GM23338 (cell line): Measurements from ENCODE around the gene MAST2. TPM values are rescaled to one million over a fixed set of nuclear protein-coding genes. Genes with fewer than 3 reads are reported as not detected.

Experiments
- ATAC-seq: fragments of 200-7000 bp; cut with Tn5 transposase; 3 replicates; pipeline ENCODE4 v1.9.1; 2020
- DNase-seq: peaks from one replicate; pipeline ENCODE4 v3.0.0-alpha.2; 2015; ENCODE audit warnings: low spot score
- H2AFZ ChIP-seq: fragments of 200-600 bp; sonication (generic); 2 replicates; pipeline ENCODE4 v1.8.0; 2016; ENCODE audit warnings: antibody characterized with exemption, mild to moderate bottlenecking, moderate library complexity
- H3F3A ChIP-seq: fragments of 200-600 bp; sonication (generic); replicated peaks from 2 replicates; pipeline ENCODE4 v1.8.0; 2017; ENCODE audit warnings: antibody characterized with exemption, mixed run types, low read depth
- H3K27ac ChIP-seq: fragments of 200-600 bp; sonication (generic); 2 replicates; pipeline ENCODE4 v1.6.1; 2016; ENCODE audit warnings: low read depth
- H3K27me3 ChIP-seq: fragments of 200-600 bp; sonication (generic); 2 replicates; pipeline ENCODE4 v1.8.0; 2016; ENCODE audit warnings: mild to moderate bottlenecking, mixed run types, moderate library complexity; ENCODE audit not compliant: insufficient read depth
- H3K36me3 ChIP-seq: fragments of 200-600 bp; sonication (generic); 2 replicates; pipeline ENCODE4 v1.8.0; 2016; ENCODE audit warnings: mild to moderate bottlenecking; ENCODE audit not compliant: insufficient read depth
- H3K4me1 ChIP-seq: fragments of 200-600 bp; sonication (generic); 2 replicates; pipeline ENCODE4 v1.8.0; 2016; ENCODE audit warnings: mild to moderate bottlenecking, moderate library complexity; ENCODE audit not compliant: insufficient read depth
- H3K4me2 ChIP-seq: fragments of 200-600 bp; sonication (generic); 2 replicates; pipeline ENCODE4 v1.7.1; 2017; ENCODE audit warnings: mixed run types
- H3K4me3 ChIP-seq: fragments of 200-600 bp; sonication (generic); 2 replicates; pipeline ENCODE4 v1.6.1; 2016; ENCODE audit warnings: mixed run types
- H3K79me2 ChIP-seq: fragments of 200-600 bp; sonication (generic); replicated peaks from 2 replicates; pipeline ENCODE4 v1.8.0; 2017; ENCODE audit warnings: mild to moderate bottlenecking; ENCODE audit not compliant: insufficient read depth
- H3K9me2 ChIP-seq: fragments of 200-600 bp; sonication (generic); 2 replicates; pipeline ENCODE4 v1.8.0; 2017; ENCODE audit not compliant: insufficient read depth
- H4K20me1 ChIP-seq: fragments of 200-600 bp; sonication (generic); replicated peaks from 2 replicates; pipeline ENCODE4 v1.8.0; 2017; ENCODE audit warnings: mild to moderate bottlenecking; ENCODE audit not compliant: insufficient read depth
- H3K27ac Mint-ChIP-seq: 2 replicates; pipeline ENCODE4 v1.8.0; 2020; ENCODE audit warnings: inconsistent platforms, mild to moderate bottlenecking, moderate library complexity, mixed read lengths
- H3K27me3 Mint-ChIP-seq: 3 replicates; pipeline ENCODE4 v1.8.0; 2022; ENCODE audit warnings: low read depth, mild to moderate bottlenecking, moderate library complexity, mixed read lengths, inconsistent platforms; ENCODE audit not compliant: insufficient read depth, poor library complexity
- H3K36me3 Mint-ChIP-seq: 3 replicates; pipeline ENCODE4 v1.8.0; 2021; ENCODE audit warnings: low read depth, mild to moderate bottlenecking, inconsistent platforms, moderate library complexity, mixed read lengths
- H3K4me1 Mint-ChIP-seq: 3 replicates; pipeline ENCODE4 v1.8.0; 2020; ENCODE audit warnings: mild to moderate bottlenecking, inconsistent platforms, mixed read lengths
- H3K4me3 Mint-ChIP-seq: 3 replicates; pipeline ENCODE4 v1.8.0; 2021; ENCODE audit warnings: moderate library complexity, mild to moderate bottlenecking, inconsistent platforms, mixed read lengths
- H3K9me3 Mint-ChIP-seq: 3 replicates; pipeline ENCODE4 v1.8.0; 2020; ENCODE audit warnings: moderate library complexity, mild to moderate bottlenecking, inconsistent platforms, mixed read lengths
- CREB1 ChIP-seq: fragments of 250-450 bp; sonication (Bioruptor Pico); IDR thresholded peaks from 2 replicates; pipeline ENCODE4 v1.5.0; 2020; ENCODE audit warnings: low read depth, mild to moderate bottlenecking, moderate library complexity
- EZH2phosphoT487 ChIP-seq: fragments of 200-600 bp; sonication (generic); IDR thresholded peaks from one replicate; pipeline ENCODE4 v1.8.1; 2018; ENCODE audit warnings: antibody characterized with exemption; ENCODE audit not compliant: unreplicated experiment
- JUNB ChIP-seq: IDR thresholded peaks from one replicate; pipeline ENCODE4 v1.6.1; 2016; ENCODE audit warnings: antibody characterized with exemption; ENCODE audit not compliant: unreplicated experiment
- NANOG ChIP-seq: IDR thresholded peaks from 2 replicates; pipeline ENCODE4 v1.6.1; 2016; ENCODE audit warnings: antibody characterized with exemption, borderline replicate concordance
- POLR2AphosphoS5 ChIP-seq: IDR thresholded peaks from 2 replicates; pipeline ENCODE4 v1.6.1; 2016; ENCODE audit warnings: antibody characterized with exemption, low read depth
- STAT1 ChIP-seq: IDR thresholded peaks from one replicate; pipeline ENCODE4 v1.6.1; 2016; ENCODE audit warnings: antibody characterized with exemption; ENCODE audit not compliant: unreplicated experiment
- ZNF331 ChIP-seq: fragments of 250-450 bp; sonication (Bioruptor Pico); IDR thresholded peaks from 2 replicates; pipeline ENCODE4 v1.5.0; 2020; ENCODE audit warnings: low read depth, mild to moderate bottlenecking, moderate library complexity
- polyA plus RNA-seq: library from polyadenylated mRNA; unstranded; fragments of >200 nt; fragmentation: Nextera tagmentation; extraction: Ambion mirVana; gene quantifications from 2 replicates; pipeline ENCODE4 v1.2.1, GENCODE V29; 2016
- total RNA-seq: library from RNA; depleted of rRNA; stranded (reverse); fragments of >200 nt; shearing (Covaris generic); gene quantifications from 2 replicates; pipeline ENCODE4 v1.2.3, GENCODE V29; 2014
- TF ChIP-seq, protein P1 (sequence below): fragments of 250-450 bp; sonication (Bioruptor Pico); IDR thresholded peaks from 2 replicates; pipeline ENCODE4 v1.5.0; 2020; ENCODE audit warnings: mild to moderate bottlenecking, moderate library complexity
- TF ChIP-seq, protein P2 (sequence below), 2 experiments: fragments of 200-600 bp in 1 of 2; sonication (generic) in 1 of 2; conservative IDR thresholded peaks; 2 replicates each; pipeline versions ENCODE4 v1.5.1 to v1.6.1; 2016 to 2017; ENCODE audit warnings: antibody characterized with exemption in 2 of 2, low read depth in 2 of 2, mild to moderate bottlenecking in 2 of 2, moderate library complexity in 1 of 2
- TF ChIP-seq, protein P3 (sequence below): IDR thresholded peaks from 2 replicates; pipeline ENCODE4 v1.6.1; 2016; ENCODE audit warnings: antibody characterized with exemption

MAST2 gene
- total and polyA plus RNA-seq, 2 experiments from 2014 or later: 11.5 to 57.7 TPM

DNA sequence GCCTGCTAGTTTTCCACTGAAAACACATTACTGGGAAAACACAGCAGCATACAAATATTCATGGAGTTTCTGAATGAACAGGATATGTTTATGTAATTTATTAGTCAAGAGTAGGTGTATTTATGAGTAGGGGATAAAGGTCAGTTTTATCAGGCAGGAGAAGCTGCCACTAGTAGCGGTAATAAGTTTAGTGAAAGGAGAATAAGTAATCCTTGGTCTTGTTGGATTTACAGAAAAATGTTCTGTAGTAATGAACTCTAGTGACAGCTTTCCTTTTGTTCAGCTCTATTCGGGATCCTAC lies 1.2 kb downstream of the MAST2 start:
- peak overlapping the region; percentile 97 for H3K4me3 Mint-ChIP-seq
- peaks cover 11% of the 10 kb centered on the region for H3F3A ChIP-seq
- peaks cover 20% of the 10 kb centered on the region for H3K4me1 Mint-ChIP-seq
- TF ChIP-seq JUNB: no peak
- TF ChIP-seq EZH2phosphoT487: no peak
- no peak for TF ChIP-seq CREB1
- TF ChIP-seq ZNF331 (CRISPR knock-in tag): no peak
- TF ChIP-seq, protein P1, sequence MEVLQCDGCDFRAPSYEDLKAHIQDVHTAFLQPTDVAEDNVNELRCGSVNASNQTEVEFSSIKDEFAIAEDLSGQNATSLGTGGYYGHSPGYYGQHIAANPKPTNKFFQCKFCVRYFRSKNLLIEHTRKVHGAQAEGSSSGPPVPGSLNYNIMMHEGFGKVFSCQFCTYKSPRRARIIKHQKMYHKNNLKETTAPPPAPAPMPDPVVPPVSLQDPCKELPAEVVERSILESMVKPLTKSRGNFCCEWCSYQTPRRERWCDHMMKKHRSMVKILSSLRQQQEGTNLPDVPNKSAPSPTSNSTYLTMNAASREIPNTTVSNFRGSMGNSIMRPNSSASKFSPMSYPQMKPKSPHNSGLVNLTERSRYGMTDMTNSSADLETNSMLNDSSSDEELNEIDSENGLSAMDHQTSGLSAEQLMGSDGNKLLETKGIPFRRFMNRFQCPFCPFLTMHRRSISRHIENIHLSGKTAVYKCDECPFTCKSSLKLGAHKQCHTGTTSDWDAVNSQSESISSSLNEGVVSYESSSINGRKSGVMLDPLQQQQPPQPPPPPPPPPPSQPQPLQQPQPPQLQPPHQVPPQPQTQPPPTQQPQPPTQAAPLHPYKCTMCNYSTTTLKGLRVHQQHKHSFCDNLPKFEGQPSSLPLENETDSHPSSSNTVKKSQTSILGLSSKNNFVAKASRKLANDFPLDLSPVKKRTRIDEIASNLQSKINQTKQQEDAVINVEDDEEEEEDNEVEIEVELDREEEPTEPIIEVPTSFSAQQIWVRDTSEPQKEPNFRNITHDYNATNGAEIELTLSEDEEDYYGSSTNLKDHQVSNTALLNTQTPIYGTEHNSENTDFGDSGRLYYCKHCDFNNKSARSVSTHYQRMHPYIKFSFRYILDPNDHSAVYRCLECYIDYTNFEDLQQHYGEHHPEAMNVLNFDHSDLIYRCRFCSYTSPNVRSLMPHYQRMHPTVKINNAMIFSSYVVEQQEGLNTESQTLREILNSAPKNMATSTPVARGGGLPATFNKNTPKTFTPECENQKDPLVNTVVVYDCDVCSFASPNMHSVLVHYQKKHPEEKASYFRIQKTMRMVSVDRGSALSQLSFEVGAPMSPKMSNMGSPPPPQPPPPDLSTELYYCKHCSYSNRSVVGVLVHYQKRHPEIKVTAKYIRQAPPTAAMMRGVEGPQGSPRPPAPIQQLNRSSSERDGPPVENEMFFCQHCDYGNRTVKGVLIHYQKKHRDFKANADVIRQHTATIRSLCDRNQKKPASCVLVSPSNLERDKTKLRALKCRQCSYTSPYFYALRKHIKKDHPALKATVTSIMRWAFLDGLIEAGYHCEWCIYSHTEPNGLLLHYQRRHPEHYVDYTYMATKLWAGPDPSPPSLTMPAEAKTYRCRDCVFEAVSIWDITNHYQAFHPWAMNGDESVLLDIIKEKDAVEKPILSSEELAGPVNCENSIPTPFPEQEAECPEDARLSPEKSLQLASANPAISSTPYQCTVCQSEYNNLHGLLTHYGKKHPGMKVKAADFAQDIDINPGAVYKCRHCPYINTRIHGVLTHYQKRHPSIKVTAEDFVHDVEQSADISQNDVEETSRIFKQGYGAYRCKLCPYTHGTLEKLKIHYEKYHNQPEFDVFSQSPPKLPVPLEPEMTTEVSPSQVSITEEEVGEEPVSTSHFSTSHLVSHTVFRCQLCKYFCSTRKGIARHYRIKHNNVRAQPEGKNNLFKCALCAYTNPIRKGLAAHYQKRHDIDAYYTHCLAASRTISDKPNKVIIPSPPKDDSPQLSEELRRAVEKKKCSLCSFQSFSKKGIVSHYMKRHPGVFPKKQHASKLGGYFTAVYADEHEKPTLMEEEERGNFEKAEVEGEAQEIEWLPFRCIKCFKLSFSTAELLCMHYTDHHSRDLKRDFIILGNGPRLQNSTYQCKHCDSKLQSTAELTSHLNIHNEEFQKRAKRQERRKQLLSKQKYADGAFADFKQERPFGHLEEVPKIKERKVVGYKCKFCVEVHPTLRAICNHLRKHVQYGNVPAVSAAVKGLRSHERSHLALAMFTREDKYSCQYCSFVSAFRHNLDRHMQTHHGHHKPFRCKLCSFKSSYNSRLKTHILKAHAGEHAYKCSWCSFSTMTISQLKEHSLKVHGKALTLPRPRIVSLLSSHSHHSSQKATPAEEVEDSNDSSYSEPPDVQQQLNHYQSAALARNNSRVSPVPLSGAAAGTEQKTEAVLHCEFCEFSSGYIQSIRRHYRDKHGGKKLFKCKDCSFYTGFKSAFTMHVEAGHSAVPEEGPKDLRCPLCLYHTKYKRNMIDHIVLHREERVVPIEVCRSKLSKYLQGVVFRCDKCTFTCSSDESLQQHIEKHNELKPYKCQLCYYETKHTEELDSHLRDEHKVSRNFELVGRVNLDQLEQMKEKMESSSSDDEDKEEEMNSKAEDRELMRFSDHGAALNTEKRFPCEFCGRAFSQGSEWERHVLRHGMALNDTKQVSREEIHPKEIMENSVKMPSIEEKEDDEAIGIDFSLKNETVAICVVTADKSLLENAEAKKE: no peak
- H3K4me3 ChIP-seq: peak overlapping the region; percentile 94
- H3K27ac ChIP-seq: peak overlapping the region; percentile 79; the same call in 1 of the 2 replicates
- peaks cover 57% of the 10 kb centered on the region for H3K79me2 ChIP-seq
- no peaks in the 10 kb centered on the region; the same call in 1 of the 2 replicates for H4K20me1 ChIP-seq
- DNase-seq: no peak
- no peak overlapping the region for H3K27ac Mint-ChIP-seq
- H2AFZ ChIP-seq: no peak overlapping the region
- H3K9me2 ChIP-seq: no peaks in the 10 kb centered on the region
- no peaks in the 10 kb centered on the region for H3K9me3 Mint-ChIP-seq
- H3K36me3 ChIP-seq: no peaks in the 10 kb centered on the region; the same call in 1 of the 2 replicates
- no peaks in the 10 kb centered on the region for H3K27me3 ChIP-seq
- peak overlapping the region; percentile 98 for H3K4me2 ChIP-seq
- ATAC-seq: no peak
- peaks cover 24% of the 10 kb centered on the region for H3K36me3 Mint-ChIP-seq
- H3K4me1 ChIP-seq: peaks cover 23% of the 10 kb centered on the region
- peaks cover 17% of the 10 kb centered on the region for H3K27me3 Mint-ChIP-seq

DNA sequence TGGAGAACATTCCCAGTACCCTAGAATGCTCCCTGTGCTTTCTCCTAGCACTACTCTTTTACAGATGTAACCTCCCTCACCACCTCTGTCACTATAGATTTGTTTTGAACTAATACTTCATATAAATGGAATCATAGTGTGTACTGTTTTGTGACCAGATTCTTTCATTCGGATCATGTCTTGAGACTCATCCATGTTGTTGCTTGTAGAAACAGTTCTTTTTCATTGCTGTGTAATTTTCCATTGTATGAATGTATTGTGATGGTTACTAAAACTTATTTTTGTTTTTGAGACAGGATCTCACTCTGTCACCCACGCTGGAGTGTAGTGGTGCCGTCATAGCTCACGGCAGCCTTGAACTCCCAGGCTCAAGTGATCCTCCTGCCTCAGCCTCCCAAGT lies 2.7 kb downstream of the MAST2 start:
- H3K4me3 ChIP-seq: no peak overlapping the region
- no peak overlapping the region for H3K4me3 Mint-ChIP-seq
- ATAC-seq: no peak
- no peak for TF ChIP-seq ZNF331 (CRISPR knock-in tag)
- no peak for TF ChIP-seq CREB1
- no peak for TF ChIP-seq STAT1
- TF ChIP-seq, protein P2, sequence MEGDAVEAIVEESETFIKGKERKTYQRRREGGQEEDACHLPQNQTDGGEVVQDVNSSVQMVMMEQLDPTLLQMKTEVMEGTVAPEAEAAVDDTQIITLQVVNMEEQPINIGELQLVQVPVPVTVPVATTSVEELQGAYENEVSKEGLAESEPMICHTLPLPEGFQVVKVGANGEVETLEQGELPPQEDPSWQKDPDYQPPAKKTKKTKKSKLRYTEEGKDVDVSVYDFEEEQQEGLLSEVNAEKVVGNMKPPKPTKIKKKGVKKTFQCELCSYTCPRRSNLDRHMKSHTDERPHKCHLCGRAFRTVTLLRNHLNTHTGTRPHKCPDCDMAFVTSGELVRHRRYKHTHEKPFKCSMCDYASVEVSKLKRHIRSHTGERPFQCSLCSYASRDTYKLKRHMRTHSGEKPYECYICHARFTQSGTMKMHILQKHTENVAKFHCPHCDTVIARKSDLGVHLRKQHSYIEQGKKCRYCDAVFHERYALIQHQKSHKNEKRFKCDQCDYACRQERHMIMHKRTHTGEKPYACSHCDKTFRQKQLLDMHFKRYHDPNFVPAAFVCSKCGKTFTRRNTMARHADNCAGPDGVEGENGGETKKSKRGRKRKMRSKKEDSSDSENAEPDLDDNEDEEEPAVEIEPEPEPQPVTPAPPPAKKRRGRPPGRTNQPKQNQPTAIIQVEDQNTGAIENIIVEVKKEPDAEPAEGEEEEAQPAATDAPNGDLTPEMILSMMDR (conservative IDR thresholded peaks at IDR 0.05; ENCODE audit: low read depth in 2 of 2): no peak
- TF ChIP-seq, protein P3, sequence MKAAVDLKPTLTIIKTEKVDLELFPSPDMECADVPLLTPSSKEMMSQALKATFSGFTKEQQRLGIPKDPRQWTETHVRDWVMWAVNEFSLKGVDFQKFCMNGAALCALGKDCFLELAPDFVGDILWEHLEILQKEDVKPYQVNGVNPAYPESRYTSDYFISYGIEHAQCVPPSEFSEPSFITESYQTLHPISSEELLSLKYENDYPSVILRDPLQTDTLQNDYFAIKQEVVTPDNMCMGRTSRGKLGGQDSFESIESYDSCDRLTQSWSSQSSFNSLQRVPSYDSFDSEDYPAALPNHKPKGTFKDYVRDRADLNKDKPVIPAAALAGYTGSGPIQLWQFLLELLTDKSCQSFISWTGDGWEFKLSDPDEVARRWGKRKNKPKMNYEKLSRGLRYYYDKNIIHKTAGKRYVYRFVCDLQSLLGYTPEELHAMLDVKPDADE: no peak
- TF ChIP-seq POLR2AphosphoS5: no peak
- no peak for TF ChIP-seq NANOG

More for the DNA sequence above, 2.7 kb downstream of the MAST2 start:
- Histone ChIP-seq H3K36me3 (no peaks in the 10 kb centered on the region; the same call in 1 of the 2 replicates), H3K4me1 (peaks cover 23% of the 10 kb centered on the region), H2AFZ (no peak overlapping the region), H3K79me2 (peaks cover 71% of the 10 kb centered on the region), H3F3A (peaks cover 11% of the 10 kb centered on the region), H4K20me1 (no peaks in the 10 kb centered on the region; the same call in 1 of the 2 replicates), H3K4me2 (no peak overlapping the region), H3K9me2 (no peaks in the 10 kb centered on the region), H3K27ac (no peak overlapping the region), H3K27me3 (no peaks in the 10 kb centered on the region)
- DNase-seq: no peak
- peaks cover 20% of the 10 kb centered on the region for H3K4me1 Mint-ChIP-seq
- H3K27ac Mint-ChIP-seq: no peak overlapping the region
- peaks cover 17% of the 10 kb centered on the region for H3K27me3 Mint-ChIP-seq
- no peaks in the 10 kb centered on the region for H3K9me3 Mint-ChIP-seq
- peaks cover 24% of the 10 kb centered on the region for H3K36me3 Mint-ChIP-seq
